Spleen (tissue), 11 donors: ENCODE data around the gene GPT2. TPM values are rescaled to one million over a fixed set of nuclear protein-coding genes. Genes with fewer than 3 reads are reported as not detected.

ENCODE experiments used
- DNase-seq: peaks from one replicate; pipeline ENCODE4 v3.0.0-alpha.2; 2020
- H3K27ac ChIP-seq, 8 donors: fragments of 200-600 bp; sonication (generic) in 7 of 8; 1 replicate in 4 of 8; 2 replicates in 4 of 8; pipeline versions ENCODE4 v1.5.0 to v1.8.0; 2016 to 2021; ENCODE audit warnings: inconsistent platforms in 4 of 8, mild to moderate bottlenecking in 4 of 8, moderate library complexity in 1 of 8
- H3K27me3 ChIP-seq, 7 donors: fragments of 200-600 bp; sonication (generic) in 6 of 7; replicated peaks in 1 of 7; 1 replicate in 4 of 7; 2 replicates in 3 of 7; pipeline versions ENCODE4 v1.5.0 to v1.8.0; 2016 to 2021; ENCODE audit warnings: inconsistent platforms in 3 of 7, mild to moderate bottlenecking in 1 of 7
- H3K36me3 ChIP-seq, 6 donors: fragments of 200-600 bp; sonication (generic) in 5 of 6; 1 replicate in 4 of 6; 2 replicates in 2 of 6; pipeline versions ENCODE4 v1.5.0 to v1.8.0; 2016 to 2021; ENCODE audit warnings: inconsistent platforms in 2 of 6
- H3K4me1 ChIP-seq, 6 donors: fragments of 200-600 bp; sonication (generic) in 5 of 6; 1 replicate in 3 of 6; 2 replicates in 3 of 6; pipeline versions ENCODE4 v1.5.0 to v1.8.0; 2016 to 2021; ENCODE audit warnings: inconsistent platforms in 3 of 6
- H3K4me3 ChIP-seq, 8 donors: fragments of 200-600 bp; sonication (generic) in 7 of 8; 1 replicate in 4 of 8; 2 replicates in 4 of 8; pipeline versions ENCODE4 v1.5.0 to v1.8.0; 2016 to 2021; ENCODE audit warnings: inconsistent platforms in 4 of 8, mild to moderate bottlenecking in 4 of 8, moderate library complexity in 2 of 8
- H3K9me3 ChIP-seq, 8 donors: fragments of 200-600 bp; sonication (generic) in 7 of 8; 1 replicate in 4 of 8; 2 replicates in 4 of 8; pipeline versions ENCODE4 v1.5.0 to v1.8.0; 2016 to 2021; ENCODE audit warnings: inconsistent platforms in 4 of 8
- POLR2A ChIP-seq, 3 donors: fragments of 450-650 bp; IDR thresholded peaks; one replicate each; pipeline ENCODE4 v1.5.1; 2017; ENCODE audit warnings: antibody characterized with exemption in 3 of 3, mild to moderate bottlenecking in 1 of 3
- POLR2AphosphoS5 ChIP-seq, 3 donors: sonication (generic); formaldehyde crosslinking; IDR thresholded peaks; one replicate each; pipeline ENCODE4 v1.5.1; 2017; ENCODE audit warnings: antibody characterized with exemption in 3 of 3
- WGBS, 5 donors: extraction: QIAGEN DNeasy Blood & Tissue Kit in 3 of 5; methylation state at CpG; one replicate each; pipeline versions ENCODE4 v1.1.5 to v1.1.7; 2013 to 2018; 5-methylcytosine and 5-hydroxymethylcytosine counted together
- intact Hi-C: fragments of 100-400 bp; cut with DNase I; formaldehyde crosslinking; loops from one replicate; pipeline ENCODE4 v1.15.0; 2023; ENCODE audit warnings: low total_unique reads
- polyA plus RNA-seq, 3 donors: library from polyadenylated mRNA; stranded (reverse); fragments of 200-250 nt; gene quantifications; one replicate each; pipeline ENCODE4 v1.2.1, GENCODE V29; 2013
- total RNA-seq, 7 donors: library from RNA; depleted of rRNA in 3 of 7; stranded (reverse); fragments of >200 nt in 3 of 7; fragmentation: NEBNext Ultra II Directional in 4 of 7; extraction: Animal tissue kit (Norgen Biotek cat#: 25700) in 4 of 7; gene quantifications; one replicate each; pipeline versions ENCODE4 v1.1.0 to v1.2.1, GENCODE V29; 2016 to 2021
- TF ChIP-seq, protein P1 (sequence below), 11 experiments: fragments of 200-600 bp in 7 of 11; fragments of 450-650 bp in 4 of 11; sonication (generic) in 4 of 11; IDR thresholded peaks in 8 of 11; conservative IDR thresholded peaks in 3 of 11; 1 replicate in 7 of 11; 2 replicates in 4 of 11; pipeline versions ENCODE4 v1.4.0 to v1.8.0; 2016 to 2021; ENCODE audit warnings: antibody characterized with exemption in 11 of 11, inconsistent platforms in 4 of 11, mild to moderate bottlenecking in 1 of 11
- donor health status: healthy with polysubstance abuse.
- donor health status: DM: no; HTN: no; CAD: no; lungs with moderate emphysema.
- donor health status: DM: no; HTN: no; CAD: no.
- donor health status: Bipolar disorder and iron deficiency.
- donor health status: healthy.
- donor health status: DM: no; HTN: no; CAD: no.
- donor health status: DM: yes; HTN: yes; CAD: no.

GPT2 gene
- total and polyA plus RNA-seq, 10 donors, result 3.1 to 9.2 (median 4.9) TPM

GRCh38 chr16:46906360-46907060 lies 22.3 kb downstream of the GPT2 start:
- no peak overlapping the region for H3K4me3 ChIP-seq
- no peaks in the 10 kb centered on the region for H3K27me3 ChIP-seq
- WGBS, 5 donors, result 90 to 95% (median 94%) methylated on average over 5 to 12 of the region's 12 CpGs
- no peaks in the 10 kb centered on the region for H3K9me3 ChIP-seq
- peaks cover 0 to 4% (median 0%) of the 10 kb centered on the region in 6 donors for H3K36me3 ChIP-seq
- no peak overlapping the region for H3K27ac ChIP-seq
- H3K4me1 ChIP-seq, result peaks cover 0 to 33% (median 10%) of the 10 kb centered on the region in 6 donors
- no peak for TF ChIP-seq POLR2AphosphoS5 (IDR thresholded peaks at IDR 0.05)
- no peak for TF ChIP-seq POLR2A (IDR thresholded peaks at IDR 0.05)
- TF ChIP-seq, protein P1, sequence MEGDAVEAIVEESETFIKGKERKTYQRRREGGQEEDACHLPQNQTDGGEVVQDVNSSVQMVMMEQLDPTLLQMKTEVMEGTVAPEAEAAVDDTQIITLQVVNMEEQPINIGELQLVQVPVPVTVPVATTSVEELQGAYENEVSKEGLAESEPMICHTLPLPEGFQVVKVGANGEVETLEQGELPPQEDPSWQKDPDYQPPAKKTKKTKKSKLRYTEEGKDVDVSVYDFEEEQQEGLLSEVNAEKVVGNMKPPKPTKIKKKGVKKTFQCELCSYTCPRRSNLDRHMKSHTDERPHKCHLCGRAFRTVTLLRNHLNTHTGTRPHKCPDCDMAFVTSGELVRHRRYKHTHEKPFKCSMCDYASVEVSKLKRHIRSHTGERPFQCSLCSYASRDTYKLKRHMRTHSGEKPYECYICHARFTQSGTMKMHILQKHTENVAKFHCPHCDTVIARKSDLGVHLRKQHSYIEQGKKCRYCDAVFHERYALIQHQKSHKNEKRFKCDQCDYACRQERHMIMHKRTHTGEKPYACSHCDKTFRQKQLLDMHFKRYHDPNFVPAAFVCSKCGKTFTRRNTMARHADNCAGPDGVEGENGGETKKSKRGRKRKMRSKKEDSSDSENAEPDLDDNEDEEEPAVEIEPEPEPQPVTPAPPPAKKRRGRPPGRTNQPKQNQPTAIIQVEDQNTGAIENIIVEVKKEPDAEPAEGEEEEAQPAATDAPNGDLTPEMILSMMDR (IDR thresholded peaks at IDR 0.05 in 8 of 11, conservative IDR thresholded peaks at IDR 0.05 in 3 of 11), result no peak
- DNase-seq, result no peak
- intact Hi-C loops, result loop anchor here (5.0 to 10.0 kb wide), 2 partner anchors 54 to 232 kb away; no protein-coding TSS in a partner anchor

- Histone ChIP-seq H3K4me3 (no peak overlapping the region), H3K9me3 (no peaks in the 10 kb centered on the region), H3K4me1 (peaks cover 0 to 39% (median 10%) of the 10 kb centered on the region in 6 donors), H3K27me3 (no peaks in the 10 kb centered on the region), H3K27ac (no peak overlapping the region), H3K36me3 (peaks cover 0 to 4% (median 0%) of the 10 kb centered on the region in 6 donors)
- DNase-seq, result no peak
- TF ChIP-seq POLR2AphosphoS5 (IDR thresholded peaks at IDR 0.05) (no peak), POLR2A (IDR thresholded peaks at IDR 0.05) (no peak)
- TF ChIP-seq, protein P1 (IDR thresholded peaks at IDR 0.05 in 8 of 11, conservative IDR thresholded peaks at IDR 0.05 in 3 of 11), result no peak
- 82 to 92% (median 87%) methylated on average over 10 to 12 of the region's 12 CpGs for WGBS, 5 donors
- intact Hi-C loops, result loop anchor here (5.0 to 10.0 kb wide), 2 partner anchors 55 to 232 kb away; no protein-coding TSS in a partner anchor
These were observed 23.1 kb downstream of the GPT2 start for GRCh38 chr16:46907061-46907774.

- Histone ChIP-seq H3K36me3 (peaks cover 0 to 4% (median 0%) of the 10 kb centered on the region in 6 donors), H3K27me3 (no peaks in the 10 kb centered on the region), H3K27ac (no peak overlapping the region), H3K4me1 (peaks cover 0 to 54% (median 10%) of the 10 kb centered on the region in 6 donors), H3K4me3 (no peak overlapping the region), H3K9me3 (no peaks in the 10 kb centered on the region)
- intact Hi-C loops, result loop anchor here (5.0 to 10.0 kb wide), 2 partner anchors 56 to 234 kb away; no protein-coding TSS in a partner anchor
- WGBS, 5 donors, result 46 to 51% (median 48%) methylated on average over 6 of the region's 6 CpGs
- DNase-seq, result no peak
- TF ChIP-seq POLR2A (IDR thresholded peaks at IDR 0.05) (no peak), POLR2AphosphoS5 (IDR thresholded peaks at IDR 0.05) (no peak)
- TF ChIP-seq, protein P1 (IDR thresholded peaks at IDR 0.05 in 8 of 11, conservative IDR thresholded peaks at IDR 0.05 in 3 of 11), result peak; percentile 36 to 87 (median 58)
These were observed 24.6 kb downstream of the GPT2 start for GRCh38 chr16:46908540-46909372.
